ENCODE results near the gene SDCBP2. TPM values are rescaled to one million over a fixed set of nuclear protein-coding genes. Genes with fewer than 3 reads are reported as not detected.

Gene SDCBP2
- total RNA-seq, 2 donors from 2014 or later = 1.8 to 14.3 TPM

- Mint-ChIP-seq H3K27ac (peak overlapping the region; percentile 20), H3K36me3 (ENCODE audit: low read depth) (no peaks in the 10 kb centered on the region), H3K4me1 (peaks cover 10% of the 10 kb centered on the region), H3K27me3 (no peaks in the 10 kb centered on the region), H3K4me3 (no peak overlapping the region), H3K9me3 (no peaks in the 10 kb centered on the region)
- no peak for ATAC-seq (replicated peaks)
These were observed 12.8 kb upstream of the SDCBP2 start for GRCh38 chr20:1341561-1342265.

DNA sequence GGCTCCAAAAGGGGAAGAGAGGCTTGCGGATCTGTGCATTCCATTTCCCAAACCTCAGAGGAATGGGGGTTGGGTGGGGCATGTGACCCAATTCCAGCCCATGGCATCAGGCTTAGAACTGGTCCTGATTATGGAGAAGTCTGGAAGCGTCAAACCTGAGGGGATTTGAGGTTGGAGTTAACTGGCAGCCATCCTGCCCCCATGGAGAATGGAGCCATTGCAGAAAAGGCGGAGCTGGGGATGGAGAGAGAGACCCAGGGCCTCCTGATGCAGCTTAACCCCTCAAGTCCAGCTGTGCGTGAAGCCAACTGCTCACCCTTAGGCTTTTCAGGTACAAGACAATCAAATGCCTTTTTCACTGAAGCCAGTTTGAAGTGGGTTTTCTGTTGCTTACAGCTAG lies 9.9 kb upstream of the SDCBP2 start:
- H3K9me3 Mint-ChIP-seq = no peaks in the 10 kb centered on the region
- H3K27me3 Mint-ChIP-seq = no peaks in the 10 kb centered on the region
- no peak overlapping the region for H3K27ac Mint-ChIP-seq
- H3K4me3 Mint-ChIP-seq = no peak overlapping the region
- no peaks in the 10 kb centered on the region for H3K36me3 Mint-ChIP-seq (ENCODE audit: low read depth)
- peaks cover 9% of the 10 kb centered on the region for H3K4me1 Mint-ChIP-seq
- no peak for ATAC-seq (replicated peaks)

- no peak for ATAC-seq (replicated peaks)
- no peak overlapping the region for H3K27ac Mint-ChIP-seq
- peaks cover 9% of the 10 kb centered on the region for H3K4me1 Mint-ChIP-seq
- H3K4me3 Mint-ChIP-seq = no peak overlapping the region
- no peaks in the 10 kb centered on the region for H3K36me3 Mint-ChIP-seq (ENCODE audit: low read depth)
- H3K9me3 Mint-ChIP-seq = no peaks in the 10 kb centered on the region
- no peaks in the 10 kb centered on the region for H3K27me3 Mint-ChIP-seq
These were observed 9.2 kb upstream of the SDCBP2 start for GRCh38 chr20:1338096-1338495.

- H3K27me3 Mint-ChIP-seq = no peaks in the 10 kb centered on the region
- no peaks in the 10 kb centered on the region for H3K36me3 Mint-ChIP-seq (ENCODE audit: low read depth)
- H3K4me1 Mint-ChIP-seq = peaks cover 9% of the 10 kb centered on the region
- no peak for ATAC-seq (replicated peaks)
- no peak overlapping the region for H3K4me3 Mint-ChIP-seq
- no peak overlapping the region for H3K27ac Mint-ChIP-seq
- H3K9me3 Mint-ChIP-seq = no peaks in the 10 kb centered on the region
These were observed 8.5 kb upstream of the SDCBP2 start for GRCh38 chr20:1337441-1337840.

- no peak for ATAC-seq (replicated peaks)
- peaks cover 9% of the 10 kb centered on the region for H3K4me1 Mint-ChIP-seq
- H3K27ac Mint-ChIP-seq = peak overlapping the region; percentile 80
- no peaks in the 10 kb centered on the region for H3K9me3 Mint-ChIP-seq
- no peaks in the 10 kb centered on the region for H3K27me3 Mint-ChIP-seq
- H3K4me3 Mint-ChIP-seq = no peak overlapping the region
- H3K36me3 Mint-ChIP-seq (ENCODE audit: low read depth) = no peaks in the 10 kb centered on the region
These were observed 7.9 kb upstream of the SDCBP2 start for GRCh38 chr20:1336699-1337367.

- Mint-ChIP-seq H3K9me3 (no peaks in the 10 kb centered on the region), H3K27me3 (no peaks in the 10 kb centered on the region), H3K27ac (peak overlapping the region; percentile 80), H3K4me1 (peaks cover 12% of the 10 kb centered on the region), H3K36me3 (ENCODE audit: low read depth) (peaks cover 4% of the 10 kb centered on the region), H3K4me3 (no peak overlapping the region)
- ATAC-seq (replicated peaks) = peak; percentile 86
These were observed 7.2 kb upstream of the SDCBP2 start for GRCh38 chr20:1335961-1336698.

- no peak for ATAC-seq (replicated peaks)
- H3K4me1 Mint-ChIP-seq = peaks cover 21% of the 10 kb centered on the region
- H3K27me3 Mint-ChIP-seq = no peaks in the 10 kb centered on the region
- H3K36me3 Mint-ChIP-seq (ENCODE audit: low read depth) = peaks cover 8% of the 10 kb centered on the region
- H3K27ac Mint-ChIP-seq = no peak overlapping the region
- H3K9me3 Mint-ChIP-seq = no peaks in the 10 kb centered on the region
- H3K4me3 Mint-ChIP-seq = no peak overlapping the region
These were observed 5.8 kb upstream of the SDCBP2 start for GRCh38 chr20:1334761-1335160.

DNA sequence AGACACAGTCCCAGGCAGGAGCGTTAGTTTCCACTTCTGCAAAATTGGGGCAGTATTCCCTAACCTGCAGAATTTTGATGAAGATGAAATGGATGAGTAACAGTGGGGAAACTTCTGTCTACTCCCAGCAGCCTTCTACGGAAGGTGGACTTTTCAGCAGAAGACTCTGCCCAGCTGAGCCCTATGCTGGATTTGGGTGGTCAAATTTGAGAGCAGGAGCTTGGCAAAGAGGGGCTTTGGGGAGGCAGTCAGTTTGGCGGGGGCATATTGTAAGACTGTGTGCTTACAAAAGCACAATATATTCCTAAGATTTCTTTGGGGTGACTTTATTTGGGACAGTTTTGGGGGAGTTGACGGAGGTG lies 5.4 kb upstream of the SDCBP2 start:
- H3K27ac Mint-ChIP-seq = no peak overlapping the region
- H3K4me3 Mint-ChIP-seq = no peak overlapping the region
- H3K36me3 Mint-ChIP-seq (ENCODE audit: low read depth) = peaks cover 8% of the 10 kb centered on the region
- peaks cover 21% of the 10 kb centered on the region for H3K4me1 Mint-ChIP-seq
- ATAC-seq (replicated peaks) = no peak
- H3K9me3 Mint-ChIP-seq = no peaks in the 10 kb centered on the region
- H3K27me3 Mint-ChIP-seq = no peaks in the 10 kb centered on the region

DNA sequence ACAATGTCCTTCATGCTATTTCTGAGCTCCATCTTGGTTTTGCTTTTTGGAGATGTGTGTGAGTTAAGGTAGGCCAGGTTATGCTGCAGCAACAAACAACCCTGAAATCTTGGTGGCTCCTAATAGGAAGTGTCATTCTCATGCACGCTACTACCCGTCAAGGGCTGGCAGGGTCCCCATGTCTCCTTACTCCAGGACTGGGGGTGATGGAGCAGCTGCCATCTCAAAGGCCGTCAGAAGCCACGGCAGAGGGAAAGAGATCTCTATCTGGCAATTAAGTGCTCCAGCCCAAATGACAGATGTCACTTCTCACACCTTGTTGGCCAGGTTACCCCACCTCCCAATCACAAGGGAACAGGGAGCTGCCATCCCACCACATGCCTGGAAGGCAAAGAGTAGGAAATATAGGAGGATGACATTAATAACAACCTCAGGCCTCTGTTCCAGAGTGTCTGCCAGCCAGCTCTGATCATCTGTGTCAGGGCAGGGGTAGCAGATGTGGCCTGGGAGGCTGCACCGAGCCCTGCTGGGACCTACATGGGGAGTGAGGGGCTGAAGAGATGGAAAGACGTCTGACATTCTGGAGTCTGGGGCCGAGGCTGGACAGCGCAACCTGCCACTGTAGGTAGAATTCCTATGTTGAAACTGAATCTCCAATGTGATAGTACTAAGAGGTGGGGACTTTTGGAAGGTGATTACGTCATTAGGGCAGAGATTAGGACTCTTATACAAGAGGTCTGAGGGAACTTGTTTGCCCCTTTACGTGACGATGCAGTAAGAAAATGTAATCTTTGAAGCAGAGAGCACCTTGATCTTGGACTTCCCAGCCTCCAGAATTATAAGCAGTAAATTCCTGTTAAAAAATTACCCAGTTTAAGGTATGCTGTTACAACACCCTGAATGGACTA lies 4.8 kb upstream of the SDCBP2 start:
- no peaks in the 10 kb centered on the region for H3K27me3 Mint-ChIP-seq
- H3K27ac Mint-ChIP-seq = no peak overlapping the region
- ATAC-seq (replicated peaks) = no peak
- peaks cover 21% of the 10 kb centered on the region for H3K4me1 Mint-ChIP-seq
- no peaks in the 10 kb centered on the region for H3K9me3 Mint-ChIP-seq
- no peak overlapping the region for H3K4me3 Mint-ChIP-seq
- H3K36me3 Mint-ChIP-seq (ENCODE audit: low read depth) = peaks cover 8% of the 10 kb centered on the region

DNA sequence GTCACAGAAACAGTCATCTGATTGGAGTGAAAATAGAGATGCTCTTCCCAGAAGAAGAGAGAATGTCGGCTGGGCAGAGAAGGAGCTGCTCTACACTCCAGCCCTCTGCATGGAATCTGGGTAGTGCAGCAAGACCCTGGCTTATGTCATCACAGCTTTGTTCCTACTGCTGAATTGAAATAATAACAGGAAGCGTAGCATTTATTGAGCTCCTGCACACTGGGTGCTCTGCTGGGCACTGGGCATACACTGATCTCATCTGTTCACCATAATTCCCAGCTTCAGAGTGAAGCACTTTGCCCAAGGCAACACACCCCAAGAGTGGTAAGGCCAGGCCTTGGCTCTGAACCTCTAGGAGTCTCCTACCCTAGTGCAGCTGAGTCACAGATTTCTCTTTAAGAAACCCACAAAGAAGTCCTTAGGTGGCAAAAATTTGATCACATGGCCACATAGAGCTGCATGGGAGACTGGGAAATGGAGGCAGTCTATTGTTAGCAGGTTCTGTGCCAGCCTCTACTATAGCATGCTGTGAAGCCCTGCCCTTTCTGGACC lies 3.9 kb upstream of the SDCBP2 start:
- Mint-ChIP-seq H3K4me3 (no peak overlapping the region), H3K4me1 (peaks cover 25% of the 10 kb centered on the region), H3K9me3 (no peaks in the 10 kb centered on the region), H3K27me3 (no peaks in the 10 kb centered on the region), H3K36me3 (ENCODE audit: low read depth) (peaks cover 8% of the 10 kb centered on the region), H3K27ac (no peak overlapping the region)
- ATAC-seq (replicated peaks) = peak; percentile 31

- Mint-ChIP-seq H3K4me3 (no peak overlapping the region), H3K27ac (peak overlapping the region; percentile 77), H3K4me1 (peaks cover 29% of the 10 kb centered on the region), H3K9me3 (no peaks in the 10 kb centered on the region), H3K36me3 (ENCODE audit: low read depth) (peaks cover 8% of the 10 kb centered on the region), H3K27me3 (no peaks in the 10 kb centered on the region)
- ATAC-seq (replicated peaks) = no peak
These were observed 3.0 kb upstream of the SDCBP2 start for GRCh38 chr20:1331801-1332453.

DNA sequence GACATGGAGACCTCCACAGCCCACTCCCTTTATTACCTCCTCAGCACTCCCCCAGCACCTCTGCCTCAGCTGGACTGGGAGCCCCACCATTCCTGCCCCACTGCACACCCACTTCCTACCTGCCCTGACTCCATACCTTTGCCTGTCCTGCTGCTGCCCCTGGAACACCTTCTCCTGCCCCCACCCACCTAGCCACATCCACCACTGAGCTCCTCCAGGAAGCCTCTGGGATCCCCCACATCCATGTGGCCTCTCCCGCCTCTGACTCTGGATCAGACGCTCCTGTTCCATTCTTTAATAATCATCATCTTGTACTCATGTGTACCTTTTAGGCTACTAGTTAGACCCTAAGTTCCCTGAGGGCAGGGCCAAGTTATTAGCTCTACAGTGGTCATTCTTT lies 2.2 kb upstream of the SDCBP2 start:
- H3K4me3 Mint-ChIP-seq = no peak overlapping the region
- no peaks in the 10 kb centered on the region for H3K9me3 Mint-ChIP-seq
- peak overlapping the region; percentile 77 for H3K27ac Mint-ChIP-seq
- no peak for ATAC-seq (replicated peaks)
- no peaks in the 10 kb centered on the region for H3K27me3 Mint-ChIP-seq
- H3K4me1 Mint-ChIP-seq = peaks cover 24% of the 10 kb centered on the region
- H3K36me3 Mint-ChIP-seq (ENCODE audit: low read depth) = peaks cover 8% of the 10 kb centered on the region

DNA sequence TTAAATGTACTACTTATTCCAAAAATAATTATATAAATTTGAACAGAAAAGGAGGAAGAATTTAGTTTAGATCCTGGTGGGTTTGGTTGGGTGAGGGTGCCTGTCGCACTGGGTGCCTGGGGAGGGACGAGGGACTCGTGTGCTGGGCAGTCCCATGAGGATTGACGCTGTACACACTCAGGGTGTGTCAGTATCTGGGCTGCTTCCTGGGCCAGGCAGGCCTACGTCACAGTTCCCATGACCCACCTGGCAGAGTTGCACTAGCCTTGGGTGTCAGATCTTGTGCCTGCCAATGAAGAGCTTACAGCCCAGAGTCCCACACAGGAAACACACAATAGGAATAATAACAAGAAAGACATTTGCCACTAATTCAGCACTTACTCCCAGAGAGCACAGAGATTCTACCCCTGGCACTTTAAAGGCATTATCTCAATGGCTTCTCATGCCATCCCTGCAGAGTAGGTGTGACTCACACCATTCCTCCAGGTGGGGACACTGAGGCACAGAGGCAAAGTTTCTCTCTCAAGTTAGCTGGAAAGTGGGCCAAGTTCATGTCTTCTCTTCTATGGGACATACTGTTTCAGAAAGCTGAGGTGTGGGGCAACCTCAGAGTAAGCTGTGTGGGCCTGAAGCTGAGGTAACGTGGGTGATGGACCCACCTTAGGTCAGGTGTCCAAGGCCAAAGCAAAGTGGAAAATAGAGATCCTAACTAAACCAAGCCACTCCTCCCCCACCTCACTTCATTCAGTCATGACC lies 1.3 kb upstream of the SDCBP2 start:
- Mint-ChIP-seq H3K9me3 (no peaks in the 10 kb centered on the region), H3K27ac (peak overlapping the region; percentile 82), H3K27me3 (no peaks in the 10 kb centered on the region), H3K4me3 (peak overlapping the region; percentile 26), H3K36me3 (ENCODE audit: low read depth) (peaks cover 8% of the 10 kb centered on the region), H3K4me1 (peaks cover 20% of the 10 kb centered on the region)
- peak; percentile 20 for ATAC-seq (replicated peaks)

Data from activated T-helper 17 cell treated with anti-CD3 and anti-CD28 coated beads, Interleukin-2, amount 50 U/mL, for 72 hours (primary cell).